OCI-LY1 (cell line): Measurements from ENCODE around the gene PLA2G6.

ENCODE experiments used
- EZH2 ChIP-seq: fragments of 200-600 bp; sonication (generic), shearing (Covaris generic); IDR thresholded peaks from 2 replicates; pipeline ENCODE4 v1.8.0; 2017; ENCODE audit warnings: borderline replicate concordance, mixed run types, mild to moderate bottlenecking, antibody characterized with exemption, low read length, moderate library complexity, mixed read lengths
- TF ChIP-seq, protein P1 (sequence below): fragments of 200-600 bp; sonication (generic), shearing (Covaris generic); IDR thresholded peaks from 2 replicates; pipeline ENCODE4 v1.5.1; 2017; ENCODE audit warnings: mild to moderate bottlenecking, antibody characterized with exemption, low read length, moderate library complexity, mixed read lengths

DNA sequence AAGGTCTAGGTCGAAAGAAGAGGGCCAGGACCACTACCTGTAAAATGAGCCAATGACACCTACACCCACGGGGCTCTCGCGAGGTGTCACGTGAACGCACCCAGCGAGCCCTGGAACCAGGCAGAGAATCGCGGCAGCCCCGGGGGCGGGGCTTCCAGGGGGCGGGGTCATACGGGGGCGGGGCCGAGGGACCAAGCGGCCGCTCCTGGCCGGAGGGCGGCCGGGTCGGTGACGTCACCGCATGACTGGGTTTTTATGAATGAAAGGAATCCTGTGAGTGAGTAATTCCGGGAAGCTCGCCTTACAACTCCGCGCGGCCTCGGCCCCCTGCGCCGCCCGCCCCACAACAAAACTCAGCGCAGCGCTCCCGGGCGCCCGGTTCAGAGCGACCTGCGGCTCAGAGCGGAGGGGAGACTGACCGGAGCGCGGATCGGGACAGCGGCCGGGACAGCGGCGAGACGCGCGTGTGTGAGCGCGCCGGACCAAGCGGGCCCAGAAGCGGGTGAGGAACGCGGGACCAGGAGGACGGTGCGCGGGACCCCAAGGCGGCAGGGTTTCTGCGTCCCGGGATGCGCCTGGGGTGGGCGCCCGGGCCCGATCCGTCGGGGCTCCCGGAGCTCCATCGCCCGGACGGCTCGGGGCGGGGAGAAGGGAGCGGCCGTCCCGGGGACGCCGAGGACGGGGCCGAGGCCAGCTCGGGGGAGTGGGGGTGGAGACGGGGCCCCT, 20.2 kb upstream of the PLA2G6 start, which contains the start of gene MAFF:
- TF ChIP-seq, protein P1, sequence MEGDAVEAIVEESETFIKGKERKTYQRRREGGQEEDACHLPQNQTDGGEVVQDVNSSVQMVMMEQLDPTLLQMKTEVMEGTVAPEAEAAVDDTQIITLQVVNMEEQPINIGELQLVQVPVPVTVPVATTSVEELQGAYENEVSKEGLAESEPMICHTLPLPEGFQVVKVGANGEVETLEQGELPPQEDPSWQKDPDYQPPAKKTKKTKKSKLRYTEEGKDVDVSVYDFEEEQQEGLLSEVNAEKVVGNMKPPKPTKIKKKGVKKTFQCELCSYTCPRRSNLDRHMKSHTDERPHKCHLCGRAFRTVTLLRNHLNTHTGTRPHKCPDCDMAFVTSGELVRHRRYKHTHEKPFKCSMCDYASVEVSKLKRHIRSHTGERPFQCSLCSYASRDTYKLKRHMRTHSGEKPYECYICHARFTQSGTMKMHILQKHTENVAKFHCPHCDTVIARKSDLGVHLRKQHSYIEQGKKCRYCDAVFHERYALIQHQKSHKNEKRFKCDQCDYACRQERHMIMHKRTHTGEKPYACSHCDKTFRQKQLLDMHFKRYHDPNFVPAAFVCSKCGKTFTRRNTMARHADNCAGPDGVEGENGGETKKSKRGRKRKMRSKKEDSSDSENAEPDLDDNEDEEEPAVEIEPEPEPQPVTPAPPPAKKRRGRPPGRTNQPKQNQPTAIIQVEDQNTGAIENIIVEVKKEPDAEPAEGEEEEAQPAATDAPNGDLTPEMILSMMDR: no peak
- no peak for TF ChIP-seq EZH2
